ENCODE results near the gene TXNDC17.
"Not testable (repeated sequence)": the region's sequence is repeated elsewhere in the genome, so short reads cannot be mapped to it uniquely, and the experiment has no call there.

Gene TXNDC17

DNA sequence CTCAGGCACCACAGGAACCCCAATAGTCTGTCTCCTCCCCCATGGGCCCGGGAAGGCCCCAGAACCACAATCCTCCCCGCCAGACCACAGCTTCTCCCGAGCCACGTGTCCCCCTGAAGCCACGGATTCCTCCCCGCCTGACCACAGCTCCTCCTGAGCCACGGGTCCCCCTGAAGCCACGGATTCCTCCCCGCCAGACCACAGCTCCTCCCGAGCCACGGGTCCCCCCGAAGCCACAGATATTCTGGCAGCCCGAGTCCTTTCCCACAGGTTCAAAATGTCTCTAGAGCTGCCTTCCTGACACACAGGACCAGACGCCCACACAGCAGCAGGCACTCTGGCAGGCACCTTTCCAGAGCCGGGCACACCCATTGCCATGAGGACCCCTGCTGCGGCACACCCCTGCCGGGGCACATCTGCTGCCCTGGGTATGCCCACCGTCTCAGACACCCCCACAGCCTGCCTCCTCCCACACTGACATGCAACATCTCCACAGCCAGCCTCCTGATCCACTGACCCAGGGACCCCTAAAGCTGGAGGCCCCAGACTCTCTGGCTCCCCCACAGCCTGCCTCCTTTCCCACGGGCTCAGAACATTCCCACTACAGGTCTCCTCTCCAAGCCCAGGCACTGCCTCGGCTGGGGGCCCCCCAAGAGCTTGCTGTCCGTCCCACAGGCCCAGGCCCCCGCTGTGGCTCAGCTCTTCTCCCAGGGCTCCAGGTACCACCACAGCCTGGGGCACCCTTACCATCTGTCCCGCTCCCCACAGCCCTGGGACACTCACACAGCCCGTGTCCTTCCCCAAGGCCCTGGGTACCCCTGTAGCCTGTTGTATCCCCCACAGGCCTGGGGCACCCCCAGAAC is 2.6 kb upstream of the TXNDC17 start:
- no peak for DNase-seq

GRCh38 chr17:6639014-6639585 is 1.8 kb upstream of the TXNDC17 start:
- no peak for DNase-seq

DNA sequence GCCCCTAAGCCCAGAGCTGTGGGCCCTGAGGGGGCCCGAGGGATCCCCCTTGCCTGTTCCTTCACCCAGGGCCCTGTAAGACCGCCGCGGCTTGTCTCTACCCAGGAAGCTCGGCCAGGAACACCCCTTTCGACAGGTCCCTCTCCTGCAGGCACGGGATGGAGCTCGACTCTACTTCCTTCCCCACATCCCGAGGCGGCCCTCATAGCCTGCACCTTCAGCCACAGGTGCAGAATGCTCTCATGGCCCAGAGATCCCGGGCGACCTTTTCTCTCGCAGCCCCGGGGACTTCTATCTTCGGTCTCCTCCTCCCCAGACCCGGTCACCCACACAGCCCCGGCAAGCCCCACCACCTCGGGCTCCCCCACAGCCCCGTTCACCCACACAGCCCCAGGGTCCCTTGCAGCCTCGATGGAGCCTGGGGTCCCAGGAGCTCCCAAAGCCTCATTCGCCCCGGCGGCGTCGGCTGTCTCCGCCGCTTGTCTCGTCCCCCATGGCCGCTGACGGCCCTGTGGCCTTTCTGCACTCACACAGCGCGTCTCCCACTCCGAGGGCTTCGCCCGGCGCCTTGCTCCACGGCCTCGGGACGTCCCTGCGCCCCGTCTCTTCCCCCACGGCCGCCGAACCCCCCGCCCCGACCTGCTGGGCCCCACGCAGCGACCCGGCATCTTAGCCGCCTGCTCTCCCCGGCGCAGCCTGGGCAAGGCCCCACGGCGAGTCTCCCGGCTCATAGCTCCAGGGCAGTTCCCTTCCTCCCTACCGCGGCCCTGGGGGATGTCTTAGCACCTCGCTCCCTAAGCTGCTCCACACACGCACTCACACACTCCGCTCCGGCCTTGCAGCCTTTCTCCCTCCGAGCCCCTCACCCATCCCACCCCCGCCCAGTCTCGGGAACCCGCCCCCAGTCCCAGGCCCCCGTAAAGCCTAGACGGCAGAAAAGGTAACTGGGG is 999 bp upstream of the TXNDC17 start:
- peak; percentile 46 for DNase-seq

DNA sequence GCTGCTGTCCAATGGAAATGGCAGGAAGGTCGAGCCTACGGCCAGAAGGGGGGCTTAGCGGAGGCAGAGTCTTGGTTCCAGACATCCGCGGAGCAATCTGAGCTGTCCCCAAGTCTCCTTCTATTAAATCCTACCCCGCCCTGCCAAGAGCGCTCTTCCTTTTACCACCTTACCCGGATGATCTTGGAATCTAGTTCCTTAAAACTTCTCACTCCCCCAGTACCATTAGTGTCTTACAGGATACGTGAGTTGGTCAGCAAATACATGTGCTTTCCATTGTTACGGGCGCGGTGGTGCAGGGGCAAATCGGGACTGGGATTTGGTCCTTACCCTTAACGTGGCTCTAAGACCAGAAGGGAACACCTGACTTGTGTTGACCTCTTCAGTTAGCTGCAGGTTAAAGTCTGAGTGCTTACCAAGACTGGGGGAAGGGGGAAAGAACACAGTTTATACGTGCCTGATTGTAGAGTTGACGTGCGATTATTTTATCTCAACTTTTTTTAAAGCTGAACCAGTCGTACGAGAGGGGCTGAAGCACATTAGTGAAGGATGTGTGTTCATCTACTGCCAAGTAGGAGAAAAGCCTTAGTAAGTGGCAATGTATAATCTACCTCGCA is 495 bp downstream of the TXNDC17 start:
- DNase-seq: no peak

DNA sequence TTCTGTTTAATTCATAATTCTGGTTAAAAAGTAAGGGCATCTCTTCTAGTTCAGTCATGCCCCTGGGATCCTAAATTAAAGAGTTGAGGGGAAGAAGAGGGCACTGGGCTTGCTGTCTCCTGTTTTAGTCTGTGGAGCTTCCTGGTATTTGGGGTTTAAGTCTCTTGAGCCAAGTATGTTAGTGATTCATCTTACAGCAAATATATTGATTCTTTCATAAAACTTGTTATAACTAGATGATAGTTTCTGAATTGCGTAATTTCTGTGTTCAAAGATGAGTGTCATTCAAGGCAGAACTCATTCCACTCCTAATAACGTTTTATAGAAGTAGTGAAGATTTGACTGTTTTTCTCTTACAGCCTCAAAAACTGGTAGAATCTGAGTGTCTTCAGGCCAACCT is 1.7 kb downstream of the TXNDC17 start:
- DNase-seq: no peak

GRCh38 chr17:6643451-6644125 is 2.7 kb downstream of the TXNDC17 start:
- DNase-seq: no peak

GRCh38 chr17:6648181-6648580 is 7.3 kb downstream of the TXNDC17 start:
- DNase-seq: no peak

GRCh38 chr17:6651354-6651918 is 10.6 kb downstream of the TXNDC17 start, which contains the start of the genes C17orf100 and MED31:
Gene C17orf100 (plus strand): TSS chr17:6651762. CDS start chr17:6651914, 152 bp downstream.
Gene MED31 (minus strand): TSS chr17:6651605. CDS start chr17:6651528, 77 bp downstream.
- DNase-seq: peak; percentile 94

GRCh38 chr17:6651919-6652452 is 11.1 kb downstream of the TXNDC17 start:
- peak; percentile 44 for DNase-seq

GRCh38 chr17:6654841-6655731 is 14.2 kb downstream of the TXNDC17 start:
- no peak for DNase-seq

DNA sequence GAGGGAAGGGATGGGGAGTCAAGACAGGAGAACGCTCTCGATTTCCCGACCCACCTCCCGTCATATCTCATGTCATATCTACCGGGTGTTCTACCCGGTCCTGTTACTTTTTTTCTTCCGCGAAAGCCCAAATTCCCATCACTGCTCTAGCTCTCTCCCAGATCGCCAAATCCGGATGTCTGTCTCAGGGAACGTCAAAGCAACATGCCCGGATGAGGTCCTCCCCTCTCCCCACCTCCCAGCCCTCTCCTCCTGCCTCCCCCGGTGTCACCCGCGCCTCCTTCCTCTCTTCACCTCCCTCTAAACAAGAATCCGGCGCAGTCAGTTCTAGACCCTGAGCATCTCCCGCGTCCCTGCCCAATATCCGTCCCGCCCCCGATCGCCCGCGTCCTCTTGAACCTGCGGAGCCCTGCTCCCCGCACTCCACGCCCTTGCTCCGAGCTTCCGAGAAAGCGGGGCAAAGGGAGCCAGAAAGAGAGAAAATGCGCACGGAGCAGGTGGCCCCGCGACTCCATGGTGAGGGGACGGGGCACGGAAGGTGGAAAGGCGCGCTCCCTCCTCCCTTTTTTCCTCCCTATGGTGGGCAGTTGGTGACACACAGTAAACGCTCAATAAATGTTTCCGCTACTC is 15.0 kb downstream of the TXNDC17 start:
- not testable (repeated sequence) for DNase-seq

DNA sequence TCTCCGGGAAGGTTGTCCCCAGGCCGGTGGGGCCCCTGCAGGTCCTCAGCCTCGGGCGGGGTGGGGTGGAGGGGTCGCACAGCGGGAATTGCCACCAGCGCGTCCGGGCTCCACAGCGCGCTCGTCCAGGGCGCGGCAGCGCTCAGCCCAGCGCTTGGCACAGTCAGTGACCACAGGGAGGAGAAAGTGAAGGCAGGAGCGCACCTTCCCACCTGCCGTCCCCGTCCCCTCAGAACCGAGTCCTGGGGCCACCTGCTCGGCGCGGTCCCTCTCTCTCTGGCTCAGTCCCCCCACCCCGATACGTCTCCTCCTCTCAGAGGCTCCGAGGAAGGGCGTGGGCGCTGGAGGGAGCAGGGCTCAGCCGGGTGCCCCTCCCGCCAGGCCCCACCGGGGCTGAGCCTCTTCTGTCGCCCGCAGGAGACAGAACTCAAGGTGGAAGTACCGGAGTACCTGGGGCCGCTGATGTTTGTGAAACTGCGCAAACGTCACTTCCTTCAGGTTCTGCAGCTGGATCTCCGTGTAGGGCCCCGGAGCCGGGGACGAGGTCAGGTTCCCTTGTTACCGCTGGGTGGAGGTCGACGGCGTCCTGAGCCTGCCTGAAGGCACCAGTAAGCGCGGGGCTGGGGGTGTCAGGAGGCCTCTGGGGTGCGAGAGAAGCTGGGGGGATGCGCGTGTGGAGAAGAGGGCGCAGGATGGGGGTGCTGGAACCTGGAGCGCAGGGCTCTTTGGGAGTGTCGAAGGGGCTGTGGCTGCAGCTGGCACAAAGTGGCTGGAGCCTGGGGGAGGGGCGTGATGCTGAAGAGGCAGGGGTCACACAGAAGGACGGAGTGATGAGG is 16.2 kb downstream of the TXNDC17 start:
- DNase-seq: peak; percentile 70

GRCh38 chr17:6657633-6658287 is 16.9 kb downstream of the TXNDC17 start:
- no peak for DNase-seq

GRCh38 chr17:6658411-6658810 is 17.6 kb downstream of the TXNDC17 start:
- not testable (repeated sequence) for DNase-seq

DNA sequence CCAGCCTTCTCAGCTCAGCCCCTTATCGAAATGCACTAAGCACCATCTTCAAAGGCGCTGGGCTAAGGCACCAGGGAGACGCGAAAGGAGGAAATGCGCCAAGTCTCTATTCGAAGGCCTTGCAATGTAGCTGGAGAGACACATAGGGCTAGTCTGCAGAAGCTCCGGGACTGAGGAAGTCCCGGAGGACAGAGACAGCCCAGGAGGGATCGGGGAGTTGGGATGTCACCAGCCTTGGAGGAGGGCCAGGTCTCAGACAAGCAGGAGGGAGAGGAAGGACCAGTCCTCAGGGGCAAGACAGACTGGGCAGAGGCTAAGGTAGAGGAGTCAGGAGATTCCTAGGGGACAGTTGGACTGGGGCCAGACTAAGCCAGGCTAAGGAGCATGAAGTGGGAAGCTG is 19.2 kb downstream of the TXNDC17 start:
- no peak for DNase-seq

DNA sequence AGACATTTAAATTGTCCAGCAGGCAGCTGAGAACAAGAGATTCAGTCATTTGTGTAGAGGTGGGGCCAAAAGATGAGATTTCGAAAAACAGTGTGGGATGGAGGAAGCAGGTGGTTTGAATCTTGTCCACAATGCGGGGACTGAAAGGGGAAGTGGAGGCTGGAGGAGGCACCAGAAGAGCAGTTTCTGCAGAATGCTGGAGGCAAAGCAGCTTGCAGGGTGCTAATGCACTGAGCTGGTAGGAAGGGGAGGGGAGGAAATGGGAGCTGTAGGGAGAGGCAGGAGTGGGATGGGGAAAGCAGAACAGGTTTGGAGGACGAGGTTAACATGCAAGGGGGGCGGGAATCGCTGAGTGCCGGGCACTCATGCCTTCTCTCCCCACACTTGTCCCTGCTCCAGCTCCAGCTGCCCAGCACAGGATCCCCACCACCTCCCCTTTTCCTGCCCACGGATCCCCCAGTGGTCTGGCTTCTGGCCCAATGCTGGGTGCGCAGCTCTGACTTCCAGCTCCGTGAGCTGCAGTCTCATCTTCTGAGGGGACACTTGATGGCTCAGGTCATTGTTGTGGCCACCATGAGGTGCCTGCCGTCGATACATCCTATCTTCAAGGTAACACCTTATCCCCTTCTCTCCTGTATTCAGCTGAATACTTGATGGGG is 20.1 kb downstream of the TXNDC17 start:
- no peak for DNase-seq

- no peak for DNase-seq
These were observed 20.6 kb downstream of the TXNDC17 start for GRCh38 chr17:6661464-6661848.

- not testable (repeated sequence) for DNase-seq
These were observed 22.3 kb downstream of the TXNDC17 start for GRCh38 chr17:6663200-6663599.
